ENCODE data around the gene REG4.
"Not testable (repeated sequence)": the region's sequence is repeated elsewhere in the genome, so short reads cannot be mapped to it uniquely, and the experiment has no call there.

REG4 gene

GRCh38 chr1:119806489-119806888 lies 4.8 kb downstream of the REG4 start:
- DNase-seq (ENCODE audit: low spot score) = no peak

GRCh38 chr1:119805746-119806145 lies 5.5 kb downstream of the REG4 start:
- DNase-seq (ENCODE audit: low spot score) = no peak

DNA sequence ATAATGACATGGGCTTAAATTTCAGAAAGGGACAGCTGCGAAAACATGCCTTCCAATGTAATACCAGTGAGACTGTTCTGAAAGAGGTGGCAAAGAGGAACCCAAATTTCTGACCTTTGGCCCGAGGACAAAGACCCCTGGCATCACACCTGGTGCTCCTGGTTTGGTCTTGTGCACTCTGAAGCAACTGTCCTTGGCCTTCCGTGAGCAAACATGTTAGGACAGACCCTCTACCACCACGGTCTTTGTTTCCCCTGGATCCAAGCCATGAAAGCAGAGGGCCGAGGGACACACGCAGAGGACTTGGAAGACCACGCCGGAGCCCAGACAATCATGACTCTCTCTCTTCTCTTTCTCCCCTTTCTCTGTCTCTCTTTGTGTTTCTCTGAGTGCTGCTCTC lies 6.0 kb downstream of the REG4 start:
- DNase-seq (ENCODE audit: low spot score) = no peak

DNA sequence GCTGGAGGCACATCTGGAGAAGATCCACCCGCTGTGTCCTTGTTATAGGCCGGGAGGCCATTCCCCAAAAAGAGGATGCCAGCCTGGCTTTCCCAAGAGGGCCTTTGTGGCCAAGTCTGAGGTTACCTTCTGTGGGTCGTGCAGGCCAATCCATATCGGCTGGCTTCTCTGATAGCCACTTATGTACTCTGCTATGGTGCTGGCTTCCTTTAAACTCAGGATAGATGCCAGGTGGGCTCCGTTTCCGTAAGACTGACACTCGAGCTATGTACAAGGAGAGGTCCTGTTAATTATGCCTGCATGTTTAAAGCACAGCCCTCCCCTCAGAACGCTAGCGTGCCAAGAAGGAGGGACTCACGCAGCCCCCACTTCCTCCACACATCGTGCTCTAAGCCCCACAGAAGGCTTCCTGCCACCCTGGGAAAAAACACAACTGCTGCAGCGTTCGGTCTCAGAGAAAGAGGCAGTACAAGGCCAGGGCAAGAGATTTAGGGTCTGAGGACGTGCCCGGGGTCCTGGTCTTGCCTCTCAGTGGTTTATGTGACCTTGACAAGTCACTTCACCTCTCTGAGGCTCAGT lies 11.6 kb downstream of the REG4 start:
- DNase-seq (ENCODE audit: low spot score) = no peak

DNA sequence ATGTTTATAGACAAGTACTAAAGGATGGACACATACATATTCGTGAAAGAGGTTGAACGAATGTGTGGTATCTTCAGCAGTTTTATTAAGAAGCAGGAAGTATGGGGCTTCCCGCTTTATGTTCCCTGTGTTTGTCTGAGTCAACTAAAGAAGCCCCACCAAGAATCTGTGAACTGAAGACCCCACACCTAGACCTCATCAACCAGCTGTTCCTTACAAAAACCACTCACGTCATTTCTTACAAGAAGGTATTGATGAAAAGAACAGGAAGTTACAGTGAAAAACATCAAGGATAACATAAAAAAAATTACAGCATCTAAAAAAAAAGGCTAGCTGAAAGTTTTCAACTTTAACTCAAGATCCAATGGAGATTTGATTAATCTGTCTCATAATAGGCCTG lies 12.3 kb downstream of the REG4 start:
- DNase-seq (ENCODE audit: low spot score) = no peak

- DNase-seq (ENCODE audit: low spot score) = no peak
Measured at GRCh38 chr1:119797606-119798005, 13.7 kb downstream of the REG4 start.

- DNase-seq (ENCODE audit: low spot score) = no peak
Measured at GRCh38 chr1:119797162-119797561, 14.1 kb downstream of the REG4 start.

GRCh38 chr1:119795261-119796200 lies 15.7 kb downstream of the REG4 start:
- DNase-seq (ENCODE audit: low spot score) = no peak

- DNase-seq (ENCODE audit: low spot score) = no peak
Measured at GRCh38 chr1:119794876-119795240, 16.4 kb downstream of the REG4 start.

GRCh38 chr1:119794230-119794875 lies 16.9 kb downstream of the REG4 start:
- no peak for DNase-seq (ENCODE audit: low spot score)

DNA sequence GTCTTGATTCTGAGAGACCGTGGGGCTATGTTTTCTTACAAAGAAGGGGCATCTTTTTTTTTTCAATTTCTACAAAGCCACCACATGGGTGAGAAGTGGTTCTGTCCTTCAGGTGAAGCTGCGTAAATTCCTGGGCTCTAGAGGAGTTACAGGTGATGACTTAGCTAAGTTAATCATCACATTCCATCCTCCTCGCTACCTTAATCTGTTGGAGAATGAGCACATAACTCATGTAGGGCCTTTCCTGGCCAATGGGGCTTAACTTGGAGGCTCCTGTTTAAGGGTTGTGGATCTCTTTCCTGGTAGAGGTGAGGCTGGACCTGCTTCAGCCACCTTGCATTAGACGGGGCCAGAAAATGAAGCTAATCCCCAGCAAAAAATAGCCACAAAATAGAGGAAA lies 19.9 kb downstream of the REG4 start:
- no peak for DNase-seq (ENCODE audit: low spot score)

GRCh38 chr1:119790451-119791198 lies 20.6 kb downstream of the REG4 start:
- no peak for DNase-seq (ENCODE audit: low spot score)

DNA sequence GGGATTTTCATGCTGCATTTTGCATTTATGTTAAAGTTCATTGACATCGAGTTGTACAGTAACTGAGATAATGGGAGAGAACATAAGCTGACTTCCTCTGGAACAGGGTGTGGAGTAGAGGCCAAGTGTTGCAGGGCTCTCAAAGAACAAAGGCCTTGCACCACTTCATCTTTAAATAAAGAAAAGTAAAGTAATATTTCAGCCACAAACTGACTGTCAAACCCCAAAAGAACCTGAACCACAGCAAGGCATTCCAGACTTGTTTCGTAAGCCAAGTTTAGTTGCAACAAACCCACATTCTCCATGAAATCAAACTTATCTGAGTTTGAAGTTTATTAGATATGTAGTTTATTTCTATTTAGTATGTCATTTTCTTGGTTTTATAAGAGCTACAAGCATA lies 23.5 kb downstream of the REG4 start:
- DNase-seq (ENCODE audit: low spot score) = no peak

GRCh38 chr1:119786473-119787050 lies 24.7 kb downstream of the REG4 start:
- not testable (repeated sequence) for DNase-seq (ENCODE audit: low spot score)

DNA sequence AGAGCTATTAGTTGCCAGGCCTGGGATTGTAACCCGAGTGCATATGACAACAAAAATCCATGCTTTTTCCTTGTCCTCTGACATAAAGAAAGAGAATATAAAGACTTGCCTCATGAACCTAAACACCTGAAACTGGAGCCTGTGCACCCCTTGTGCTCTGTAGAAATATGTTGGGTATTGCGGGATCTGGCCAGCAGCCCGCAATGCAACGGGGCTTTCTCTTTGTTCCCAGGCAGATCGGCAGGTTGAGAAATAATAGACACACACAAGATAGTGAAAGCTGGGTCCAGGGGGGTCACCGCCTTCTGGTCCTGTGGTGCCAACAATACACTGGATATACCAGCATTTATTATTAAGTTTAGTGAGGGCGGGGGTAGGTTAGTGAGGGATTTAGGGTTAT lies 25.2 kb downstream of the REG4 start:
- not testable (repeated sequence) for DNase-seq (ENCODE audit: low spot score)

DNA sequence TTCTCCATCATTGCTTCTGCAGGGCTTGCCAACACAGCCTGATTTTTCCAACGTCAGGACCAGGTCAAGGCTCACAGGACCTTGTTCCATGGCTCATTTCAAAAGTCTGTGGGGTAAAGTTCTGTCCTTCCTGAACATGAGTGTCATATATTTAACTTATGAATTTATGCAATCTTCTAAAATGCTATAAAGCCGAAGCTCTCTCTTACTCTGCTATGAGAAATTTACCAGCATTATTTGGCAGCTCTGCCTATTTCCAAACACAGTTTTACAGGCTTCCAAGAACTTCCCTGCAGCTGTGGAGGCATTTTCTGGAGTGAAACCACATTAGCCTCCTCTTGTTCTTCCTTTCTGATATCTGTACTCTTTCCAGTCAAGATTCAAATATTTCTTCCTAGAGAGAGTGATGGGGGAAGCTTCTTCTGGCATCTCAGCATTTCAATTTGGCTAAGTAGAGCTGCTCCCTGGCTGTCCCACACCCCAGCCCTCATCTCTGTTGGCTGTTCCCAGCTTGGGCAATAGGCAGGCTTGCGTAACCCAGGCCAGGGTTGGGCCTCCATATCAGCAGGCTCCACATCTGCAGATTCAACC lies 27.0 kb downstream of the REG4 start:
- no peak for DNase-seq (ENCODE audit: low spot score)

DNA sequence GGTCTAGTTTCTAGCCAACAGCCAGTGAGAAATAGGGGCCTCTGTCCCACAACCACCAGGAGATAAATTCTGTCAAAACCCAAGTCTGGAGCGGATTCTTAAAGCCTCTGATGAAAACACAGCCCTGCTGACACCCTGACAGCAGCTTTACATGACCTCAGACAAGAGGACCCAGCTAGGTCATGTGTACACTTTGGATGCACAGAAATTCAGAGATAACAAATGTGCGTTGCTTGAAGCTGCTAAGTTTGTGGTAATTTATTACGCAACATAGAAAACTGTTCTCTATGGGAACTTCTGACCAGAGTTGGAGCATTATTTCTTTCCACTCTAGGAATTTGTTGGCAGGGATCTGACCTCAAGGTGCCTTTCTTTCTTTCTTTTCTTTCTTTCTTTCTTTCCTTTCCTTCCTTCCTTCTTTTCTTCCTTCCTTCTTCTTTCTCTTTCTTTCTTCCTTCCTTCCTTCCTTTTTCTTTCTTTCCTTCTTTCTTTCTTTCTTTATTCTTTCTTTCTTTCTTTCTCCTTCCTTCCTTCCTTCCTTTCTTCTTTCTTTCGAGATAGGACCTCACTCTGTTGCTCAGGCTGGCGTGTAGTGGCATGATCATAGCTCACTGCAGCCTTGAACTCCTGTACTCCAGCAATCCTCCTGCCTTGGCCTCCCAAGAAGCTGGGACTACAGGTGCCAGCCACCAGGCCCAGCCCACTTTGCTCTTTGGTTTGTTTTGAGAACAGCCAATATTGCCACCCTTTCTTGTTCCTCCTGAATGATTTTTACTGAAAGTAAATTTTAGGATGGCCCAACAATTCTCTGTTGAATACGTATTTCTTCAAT lies 27.7 kb downstream of the REG4 start:
- DNase-seq (ENCODE audit: low spot score) = no peak

GRCh38 chr1:119782631-119783325 lies 28.5 kb downstream of the REG4 start:
- no peak for DNase-seq (ENCODE audit: low spot score)

DNA sequence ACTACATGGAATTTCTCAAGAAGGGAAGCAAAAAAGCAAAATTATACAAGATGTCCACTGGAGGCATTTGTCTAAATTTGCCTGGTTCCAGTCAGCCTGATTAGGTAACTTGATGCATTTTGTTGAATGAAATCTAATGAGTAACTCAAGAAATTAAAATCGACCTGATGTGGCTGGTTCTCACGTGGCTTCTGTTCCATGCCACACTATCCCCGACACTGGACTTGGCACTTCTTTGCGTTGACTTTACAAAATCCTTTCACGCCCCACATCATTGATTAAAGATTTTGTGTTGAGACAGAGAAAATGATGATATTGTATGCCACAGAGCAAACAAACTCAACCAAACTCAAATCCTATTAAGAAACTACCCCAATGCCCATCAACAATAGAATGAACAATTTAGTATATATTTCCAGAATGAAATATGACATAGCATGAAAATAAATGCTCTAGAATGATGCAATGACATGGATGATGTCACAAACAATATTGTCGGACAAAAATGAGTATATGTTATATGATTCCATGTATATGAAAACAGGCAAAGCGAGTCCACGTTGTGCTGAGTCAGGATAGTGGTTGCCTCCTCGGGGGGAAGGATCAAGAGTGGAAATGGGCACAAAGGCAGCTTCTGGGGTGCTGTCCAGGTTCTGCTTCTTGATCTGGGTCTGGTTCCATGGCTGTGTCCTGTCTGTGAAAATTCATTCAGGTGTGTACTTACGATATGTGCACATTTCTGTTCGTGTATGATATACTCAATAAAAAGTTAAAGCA lies 29.6 kb downstream of the REG4 start:
- no peak for DNase-seq (ENCODE audit: low spot score)

Measured in D341Med (cell line).